Transverse colon (tissue), 4 donors: ENCODE results near the gene CYB561D2. TPM values are rescaled to one million over a fixed set of nuclear protein-coding genes. Genes with fewer than 3 reads are reported as not detected.

Source experiments
- DNase-seq: peaks from one replicate; pipeline ENCODE4 v3.0.0-alpha.2; 2019
- H3K27ac ChIP-seq, 4 donors: fragments of 200-600 bp; sonication (generic); 2 replicates each; pipeline ENCODE4 v1.5.1; 2016 to 2018; ENCODE audit warnings: inconsistent platforms in 4 of 4
- H3K27me3 ChIP-seq: fragments of 200-600 bp; sonication (generic); 2 replicates; pipeline ENCODE4 v1.5.1; 2017; ENCODE audit warnings: inconsistent platforms
- H3K36me3 ChIP-seq, 4 donors: fragments of 200-600 bp; sonication (generic); 2 replicates each; pipeline ENCODE4 v1.5.1; 2017 to 2019; ENCODE audit warnings: inconsistent platforms in 4 of 4
- H3K4me1 ChIP-seq, 4 donors: fragments of 200-600 bp; sonication (generic); 2 replicates each; pipeline ENCODE4 v1.5.1; 2017 to 2020; ENCODE audit warnings: inconsistent platforms in 4 of 4
- H3K4me3 ChIP-seq, 4 donors: fragments of 200-600 bp; sonication (generic); 1 replicate in 1 of 4; 2 replicates in 3 of 4; pipeline versions ENCODE4 v1.5.1 to v1.6.1; 2017 to 2019; ENCODE audit warnings: inconsistent platforms in 4 of 4
- H3K9me3 ChIP-seq, 2 donors: fragments of 200-600 bp; sonication (generic); 2 replicates each; pipeline ENCODE4 v1.5.1; 2017 to 2019; ENCODE audit warnings: inconsistent platforms in 2 of 2
- EP300 ChIP-seq: sonication (generic); formaldehyde crosslinking; IDR thresholded peaks from one replicate; pipeline ENCODE4 v1.6.1; 2017; ENCODE audit warnings: antibody characterized with exemption, low read depth
- POLR2A ChIP-seq: fragments of 450-650 bp; IDR thresholded peaks from one replicate; pipeline ENCODE4 v1.6.1; 2016; ENCODE audit warnings: antibody characterized with exemption, mild to moderate bottlenecking, moderate library complexity
- POLR2AphosphoS5 ChIP-seq, 3 donors: sonication (generic); formaldehyde crosslinking; IDR thresholded peaks; one replicate each; pipeline ENCODE4 v1.6.1; 2016; ENCODE audit warnings: antibody characterized with exemption in 3 of 3
- WGBS, 2 donors: methylation state at CpG; one replicate each; pipeline ENCODE4 v1.1.5; 2018; ENCODE audit warnings: low coverage in 1 of 2; 5-methylcytosine and 5-hydroxymethylcytosine counted together
- in situ Hi-C, 4 donors: fragments of 200-750 bp; cut with MboI; loops; one replicate each; pipeline versions ENCODE4 v1.15.0 to v1.15.1; 2017; ENCODE audit warnings: low sequenced_read_pairs in 3 of 4, low pct_ligation_motif_present in 1 of 4, low pct_unique_long_range_greater_than_20kb in 1 of 4
- intact Hi-C: fragments of 100-400 bp; cut with DNase I; formaldehyde crosslinking; loops from one replicate; pipeline ENCODE4 v1.15.1; 2023; ENCODE audit warnings: low total_unique reads
- total RNA-seq, 4 donors: library from RNA; depleted of rRNA; stranded (reverse); fragments of >200 nt; gene quantifications; one replicate each; pipeline ENCODE4 v1.1.0, GENCODE V29; 2016
- TF ChIP-seq, protein P1 (sequence below), 5 experiments: fragments of 200-600 bp in 3 of 5; fragments of 450-650 bp in 2 of 5; sonication (generic) in 3 of 5; IDR thresholded peaks; 1 replicate in 2 of 5; 2 replicates in 3 of 5; pipeline ENCODE4 v1.5.1; 2016 to 2017; ENCODE audit warnings: antibody characterized with exemption in 5 of 5, inconsistent platforms in 3 of 5, mild to moderate bottlenecking in 2 of 5, moderate library complexity in 1 of 5

The CYB561D2 gene
- total RNA-seq, 4 donors from 2014 or later, result 23.7 to 53.9 (median 35.6) TPM

DNA sequence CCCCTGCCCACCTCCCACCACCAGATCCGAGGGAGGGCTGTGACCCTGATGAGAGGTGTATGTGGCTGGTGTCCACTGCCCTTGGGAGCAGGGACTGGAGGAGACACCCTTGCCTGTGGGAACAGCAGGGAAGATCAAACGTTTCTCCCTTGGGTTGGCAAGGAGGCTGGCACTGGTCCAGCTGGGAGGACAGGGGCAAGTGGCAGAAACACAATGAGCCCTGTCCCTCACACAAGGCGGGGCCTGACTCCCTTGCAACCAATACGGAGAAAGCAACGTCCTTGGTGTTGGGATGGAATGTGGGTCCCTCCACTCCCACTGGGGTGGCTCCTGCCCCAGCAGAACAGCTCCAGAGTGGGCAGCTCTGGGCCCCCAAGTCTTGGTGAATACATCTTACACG is 33.4 kb upstream of the CYB561D2 start:
- peak; percentile 72 for DNase-seq
- intact Hi-C loops, result no loop called here
- in situ Hi-C loops, result no loop called here

DNA sequence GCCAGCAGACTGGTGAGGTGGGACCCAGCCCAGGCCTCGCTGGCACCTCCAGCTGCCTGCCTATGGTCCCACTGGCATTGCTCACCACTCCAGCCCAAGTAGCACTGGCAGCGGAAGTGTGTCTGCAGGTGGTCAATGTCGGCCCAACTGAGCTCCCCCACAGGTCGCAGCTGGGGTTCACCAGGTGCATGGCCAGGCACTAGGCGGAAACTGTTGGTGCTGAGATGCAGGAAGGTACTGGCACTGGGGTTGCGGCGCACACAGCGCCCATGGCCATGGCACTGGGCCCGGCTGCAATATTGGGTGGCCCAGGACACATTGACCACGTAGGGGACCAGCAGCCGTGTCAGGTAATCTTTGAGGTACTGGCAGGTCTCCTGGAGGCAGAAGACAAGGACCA is 32.5 kb upstream of the CYB561D2 start:
- H3K27me3 ChIP-seq, result no peaks in the 10 kb centered on the region
- intact Hi-C loops (no loop called here), in situ Hi-C loops (no loop called here)
- H3K36me3 ChIP-seq, result no peaks in the 10 kb centered on the region
- peak overlapping the region; percentile 81 to 89 (median 85) for H3K27ac ChIP-seq
- no peak overlapping the region for H3K4me3 ChIP-seq
- DNase-seq, result no peak
- WGBS, 2 donors, result 85% methylated on average over 8 of the region's 11 CpGs; no CpG with 5 or more reads in 1 of the 2 donors
- TF ChIP-seq POLR2AphosphoS5 (IDR thresholded peaks at IDR 0.05) (no peak), POLR2A (no peak), EP300 (no peak)
- TF ChIP-seq, protein P1, sequence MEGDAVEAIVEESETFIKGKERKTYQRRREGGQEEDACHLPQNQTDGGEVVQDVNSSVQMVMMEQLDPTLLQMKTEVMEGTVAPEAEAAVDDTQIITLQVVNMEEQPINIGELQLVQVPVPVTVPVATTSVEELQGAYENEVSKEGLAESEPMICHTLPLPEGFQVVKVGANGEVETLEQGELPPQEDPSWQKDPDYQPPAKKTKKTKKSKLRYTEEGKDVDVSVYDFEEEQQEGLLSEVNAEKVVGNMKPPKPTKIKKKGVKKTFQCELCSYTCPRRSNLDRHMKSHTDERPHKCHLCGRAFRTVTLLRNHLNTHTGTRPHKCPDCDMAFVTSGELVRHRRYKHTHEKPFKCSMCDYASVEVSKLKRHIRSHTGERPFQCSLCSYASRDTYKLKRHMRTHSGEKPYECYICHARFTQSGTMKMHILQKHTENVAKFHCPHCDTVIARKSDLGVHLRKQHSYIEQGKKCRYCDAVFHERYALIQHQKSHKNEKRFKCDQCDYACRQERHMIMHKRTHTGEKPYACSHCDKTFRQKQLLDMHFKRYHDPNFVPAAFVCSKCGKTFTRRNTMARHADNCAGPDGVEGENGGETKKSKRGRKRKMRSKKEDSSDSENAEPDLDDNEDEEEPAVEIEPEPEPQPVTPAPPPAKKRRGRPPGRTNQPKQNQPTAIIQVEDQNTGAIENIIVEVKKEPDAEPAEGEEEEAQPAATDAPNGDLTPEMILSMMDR (IDR thresholded peaks at IDR 0.05), result no peak
- peaks cover 35 to 59% (median 54%) of the 10 kb centered on the region in 4 donors for H3K4me1 ChIP-seq
- no peaks in the 10 kb centered on the region for H3K9me3 ChIP-seq

More for the DNA sequence above, 33.4 kb upstream of the CYB561D2 start:
- Histone ChIP-seq H3K27me3 (no peaks in the 10 kb centered on the region), H3K36me3 (no peaks in the 10 kb centered on the region), H3K27ac (peak overlapping the region; percentile 81 to 89 (median 85)), H3K4me1 (peaks cover 35 to 53% (median 49%) of the 10 kb centered on the region in 4 donors), H3K9me3 (no peaks in the 10 kb centered on the region), H3K4me3 (no peak overlapping the region)
- TF ChIP-seq POLR2A, result no peak
- TF ChIP-seq POLR2AphosphoS5 (IDR thresholded peaks at IDR 0.05), result no peak
- WGBS, 2 donors, result 49 to 69% methylated on average over 3 to 6 of the region's 6 CpGs

DNA sequence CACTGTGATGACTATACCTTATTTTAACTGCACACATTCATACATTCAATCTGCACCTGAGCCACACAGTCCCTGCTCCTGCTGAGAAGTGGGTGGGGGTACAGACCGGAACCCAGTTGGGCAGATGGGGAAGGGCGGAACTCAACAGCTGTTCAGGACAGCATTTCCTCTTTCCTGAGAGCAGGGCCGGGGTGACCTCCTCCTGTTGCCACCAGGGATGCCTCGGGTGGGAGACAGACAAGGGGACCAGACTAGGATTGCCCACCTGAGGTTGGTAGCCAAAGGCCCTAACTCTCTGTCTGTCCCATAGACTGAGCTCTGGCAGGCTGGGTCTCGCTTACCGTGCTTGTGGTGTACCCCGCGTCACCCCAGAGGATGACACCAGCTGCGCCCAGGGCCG is 32.0 kb upstream of the CYB561D2 start:
- 89% methylated on average over 10 of the region's 10 CpGs; no CpG with 5 or more reads in 1 of the 2 donors for WGBS, 2 donors
- H3K4me1 ChIP-seq, result peaks cover 35 to 60% (median 56%) of the 10 kb centered on the region in 4 donors
- no peaks in the 10 kb centered on the region for H3K36me3 ChIP-seq
- intact Hi-C loops (no loop called here), in situ Hi-C loops (no loop called here)
- no peak for TF ChIP-seq EP300
- TF ChIP-seq POLR2AphosphoS5 (IDR thresholded peaks at IDR 0.05), result no peak
- H3K27me3 ChIP-seq, result no peaks in the 10 kb centered on the region
- peak overlapping the region in 1 of 4 donors; percentile 5 for H3K4me3 ChIP-seq
- peak overlapping the region; percentile 81 to 89 (median 85) for H3K27ac ChIP-seq
- no peak for DNase-seq
- no peaks in the 10 kb centered on the region for H3K9me3 ChIP-seq

DNA sequence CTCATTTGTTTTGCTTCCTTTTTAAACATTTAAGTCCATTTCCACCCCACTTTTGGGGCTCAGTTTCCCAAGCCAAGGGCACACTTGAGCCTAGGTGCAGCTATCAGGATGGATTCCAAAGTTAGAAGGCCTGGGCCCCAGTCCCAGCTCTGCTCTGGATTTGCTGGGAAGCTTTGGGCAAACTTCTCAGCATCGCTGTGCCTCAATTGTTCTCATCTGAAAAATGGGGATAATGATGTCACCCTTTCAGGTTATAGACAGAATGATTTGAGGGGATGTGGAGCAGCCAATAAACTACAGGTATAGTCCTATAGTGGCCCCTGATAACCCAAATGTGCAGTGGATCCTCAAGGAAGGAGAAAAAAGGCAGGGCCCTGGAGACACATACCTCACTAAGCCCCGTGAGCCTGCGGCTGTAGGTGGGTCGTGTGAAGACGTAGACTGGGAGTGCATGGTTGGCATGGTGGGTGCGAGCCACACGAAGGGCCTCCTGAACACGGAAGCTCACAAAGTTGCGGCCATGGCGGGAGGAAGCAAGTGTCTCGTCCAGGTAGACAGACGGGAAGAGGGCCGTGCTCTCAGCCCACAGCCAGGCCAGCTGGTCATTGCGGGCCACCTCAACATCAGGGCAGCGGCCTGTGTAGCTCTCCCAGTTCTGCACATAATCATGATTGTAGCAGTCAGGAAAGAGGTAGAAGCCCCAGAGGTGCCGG is 31.3 kb upstream of the CYB561D2 start:
- H3K4me3 ChIP-seq, result peak overlapping the region in 1 of 4 donors; percentile 5
- DNase-seq, result no peak
- peak overlapping the region in 3 of 4 donors; percentile 84 to 89 (median 86) for H3K27ac ChIP-seq
- in situ Hi-C loops, result no loop called here
- H3K4me1 ChIP-seq, result peaks cover 35 to 67% (median 58%) of the 10 kb centered on the region in 4 donors
- no peaks in the 10 kb centered on the region for H3K36me3 ChIP-seq
- H3K9me3 ChIP-seq, result no peaks in the 10 kb centered on the region
- H3K27me3 ChIP-seq, result no peaks in the 10 kb centered on the region
- intact Hi-C loops, result no loop called here
- TF ChIP-seq, protein P1 (IDR thresholded peaks at IDR 0.05), result no peak
- TF ChIP-seq POLR2AphosphoS5 (IDR thresholded peaks at IDR 0.05) (no peak), EP300 (no peak), POLR2A (no peak)
- 89 to 100% methylated on average over 1 to 16 of the region's 16 CpGs for WGBS, 2 donors

DNA sequence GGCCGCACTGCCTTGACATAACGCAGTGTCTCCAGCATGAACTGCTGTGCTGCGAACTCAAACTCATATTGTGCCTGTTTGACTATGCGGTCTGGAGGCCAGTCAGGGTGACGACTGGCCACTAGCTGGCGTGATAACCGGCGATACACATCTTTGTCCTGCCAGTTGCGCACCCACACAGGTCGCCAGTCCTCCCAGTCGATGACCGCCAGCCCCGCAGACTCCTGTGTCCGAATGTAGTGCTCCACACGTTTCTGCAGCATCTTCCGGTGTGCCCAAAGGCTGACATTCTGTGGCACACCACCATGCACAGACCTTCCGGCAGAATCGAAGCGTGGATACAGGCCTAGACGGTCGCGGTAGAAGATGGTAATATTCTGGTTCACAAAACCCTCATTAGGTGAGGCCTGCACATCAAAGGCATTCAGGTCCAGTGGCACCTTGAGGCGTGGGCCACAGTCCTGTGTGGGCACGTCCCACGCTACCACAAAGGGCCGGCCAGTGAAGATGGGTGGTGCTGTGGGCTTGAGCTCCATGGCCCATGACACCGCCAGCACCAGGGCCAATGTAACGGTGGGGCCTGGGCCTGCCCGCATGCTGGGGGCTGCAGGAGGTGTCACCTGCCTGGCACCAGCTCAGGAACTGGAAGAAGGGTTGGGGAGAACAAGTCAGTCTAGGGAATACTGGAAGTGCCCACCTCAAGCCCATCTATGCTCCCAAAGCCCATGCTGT is 30.6 kb upstream of the CYB561D2 start:
- Histone ChIP-seq H3K27ac (peak overlapping the region; percentile 92 to 94 (median 92)), H3K4me1 (peaks cover 35 to 69% (median 60%) of the 10 kb centered on the region in 4 donors), H3K4me3 (peak overlapping the region; percentile 67 to 76 (median 74)), H3K27me3 (no peaks in the 10 kb centered on the region), H3K36me3 (no peaks in the 10 kb centered on the region), H3K9me3 (no peaks in the 10 kb centered on the region)
- no peak for DNase-seq
- 89% methylated on average over 27 of the region's 29 CpGs; no CpG with 5 or more reads in 1 of the 2 donors for WGBS, 2 donors
- in situ Hi-C loops (no loop called here), intact Hi-C loops (no loop called here)
- TF ChIP-seq, protein P1 (IDR thresholded peaks at IDR 0.05), result no peak
- no peak for TF ChIP-seq POLR2AphosphoS5 (IDR thresholded peaks at IDR 0.05)
- no peak for TF ChIP-seq POLR2A
- no peak for TF ChIP-seq EP300
